SK-N-MC (cell line): ENCODE results near the gene EFNA3.

Experiments
- EZH2 ChIP-seq: fragments of 200-600 bp; sonication (generic); IDR thresholded peaks from one replicate; pipeline ENCODE4 v1.6.1; 2017; ENCODE audit warnings: antibody characterized with exemption
- POLR2AphosphoS5 ChIP-seq: IDR thresholded peaks from 2 replicates; pipeline ENCODE4 v1.6.1; 2012; ENCODE audit warnings: mild to moderate bottlenecking, low read depth, low read length, borderline replicate concordance

- TF ChIP-seq EZH2 (no peak), POLR2AphosphoS5 (no peak)
Measured at GRCh38 chr1:155042789-155043188, 35.8 kb upstream of the EFNA3 start.
